Measurements from ENCODE around the gene ICAM4. TPM values are rescaled to one million over a fixed set of nuclear protein-coding genes. Genes with fewer than 3 reads are reported as not detected.

ICAM4 gene
- total and polyA plus RNA-seq, 2 donors from 2014 or later: 0.85 to 1.1 TPM

DNA sequence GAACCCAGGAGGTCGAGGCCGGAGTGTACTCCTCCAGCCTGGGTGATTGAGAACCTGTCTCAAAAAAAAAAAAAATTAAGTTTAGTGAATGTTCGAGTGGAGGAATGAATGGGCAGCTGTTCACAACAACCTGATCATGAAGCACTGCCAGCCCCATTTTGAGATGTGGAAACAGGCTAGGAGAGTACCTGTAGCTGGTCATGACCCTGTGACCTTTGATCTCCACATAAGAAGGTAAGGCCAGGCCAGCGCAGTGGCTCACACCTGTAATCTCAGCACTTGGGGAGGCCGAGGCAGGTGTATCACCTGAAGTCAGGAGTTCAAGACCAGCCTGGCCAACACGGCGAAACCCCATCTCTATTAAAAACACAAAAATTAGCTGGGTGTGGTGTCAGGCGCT is 39.0 kb downstream of the ICAM4 start:
- Histone ChIP-seq H3K36me3 (ENCODE audit: control insufficient read depth in 2 of 3, insufficient read depth in 3 of 3, low read length in 3 of 3) (peaks cover 8 to 37% (median 20%) of the 10 kb centered on the region in 3 donors), H3K4me3 (ENCODE audit: low read length in 3 of 3) (no peak overlapping the region), H3K4me1 (ENCODE audit: control insufficient read depth in 2 of 3, insufficient read depth in 2 of 3, low read depth in 1 of 3, low read length in 3 of 3) (no peaks in the 10 kb centered on the region), H3K9me3 (ENCODE audit: control insufficient read depth in 2 of 3, insufficient read depth in 1 of 3, low read length in 3 of 3) (no peaks in the 10 kb centered on the region), H3K27me3 (ENCODE audit: control insufficient read depth, insufficient read depth, low read length) (no peaks in the 10 kb centered on the region), H3K27ac (ENCODE audit: low read depth in 2 of 2, low read length in 2 of 2) (no peak overlapping the region), H3K9ac (ENCODE audit: low read length in 3 of 3) (no peak overlapping the region)
- DNase-seq (no peak), FAIRE-seq (no peak)
- TF ChIP-seq, protein P1, sequence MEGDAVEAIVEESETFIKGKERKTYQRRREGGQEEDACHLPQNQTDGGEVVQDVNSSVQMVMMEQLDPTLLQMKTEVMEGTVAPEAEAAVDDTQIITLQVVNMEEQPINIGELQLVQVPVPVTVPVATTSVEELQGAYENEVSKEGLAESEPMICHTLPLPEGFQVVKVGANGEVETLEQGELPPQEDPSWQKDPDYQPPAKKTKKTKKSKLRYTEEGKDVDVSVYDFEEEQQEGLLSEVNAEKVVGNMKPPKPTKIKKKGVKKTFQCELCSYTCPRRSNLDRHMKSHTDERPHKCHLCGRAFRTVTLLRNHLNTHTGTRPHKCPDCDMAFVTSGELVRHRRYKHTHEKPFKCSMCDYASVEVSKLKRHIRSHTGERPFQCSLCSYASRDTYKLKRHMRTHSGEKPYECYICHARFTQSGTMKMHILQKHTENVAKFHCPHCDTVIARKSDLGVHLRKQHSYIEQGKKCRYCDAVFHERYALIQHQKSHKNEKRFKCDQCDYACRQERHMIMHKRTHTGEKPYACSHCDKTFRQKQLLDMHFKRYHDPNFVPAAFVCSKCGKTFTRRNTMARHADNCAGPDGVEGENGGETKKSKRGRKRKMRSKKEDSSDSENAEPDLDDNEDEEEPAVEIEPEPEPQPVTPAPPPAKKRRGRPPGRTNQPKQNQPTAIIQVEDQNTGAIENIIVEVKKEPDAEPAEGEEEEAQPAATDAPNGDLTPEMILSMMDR (IDR thresholded peaks at IDR 0.05; ENCODE audit: borderline replicate concordance, extremely low read depth, insufficient read depth): no peak
- intact Hi-C loops (cut with DNase I): no loop called here

DNA sequence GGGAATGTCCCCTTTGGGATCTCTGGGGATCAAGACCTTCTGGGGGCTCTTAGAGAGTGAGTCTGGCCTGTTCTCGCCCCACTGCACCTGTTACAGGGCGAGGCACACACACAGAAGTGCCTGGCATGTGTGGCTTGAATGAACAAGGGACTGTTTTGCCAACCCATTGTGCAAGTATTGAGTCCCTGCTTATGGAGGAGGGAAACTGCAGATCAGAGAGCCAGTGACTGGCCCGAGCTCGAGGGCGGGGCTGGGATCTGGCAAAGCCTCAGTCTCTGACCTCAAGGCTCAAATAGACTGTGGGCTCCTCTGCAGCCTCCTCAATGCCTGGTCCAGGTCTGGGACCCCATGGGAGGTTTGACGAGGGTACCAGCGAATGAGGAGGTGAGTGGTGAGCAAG is 41.0 kb downstream of the ICAM4 start:
- no peak for FAIRE-seq
- Histone ChIP-seq H3K36me3 (ENCODE audit: control insufficient read depth in 2 of 3, insufficient read depth in 3 of 3, low read length in 3 of 3) (peaks cover 4 to 23% (median 14%) of the 10 kb centered on the region in 3 donors), H3K9me3 (ENCODE audit: control insufficient read depth in 2 of 3, insufficient read depth in 1 of 3, low read length in 3 of 3) (no peaks in the 10 kb centered on the region), H3K4me1 (ENCODE audit: control insufficient read depth in 2 of 3, insufficient read depth in 2 of 3, low read depth in 1 of 3, low read length in 3 of 3) (peaks cover 0 to 8% (median 6%) of the 10 kb centered on the region in 3 donors), H3K4me3 (ENCODE audit: low read length in 3 of 3) (no peak overlapping the region), H3K27ac (ENCODE audit: low read depth in 2 of 2, low read length in 2 of 2) (no peak overlapping the region), H3K9ac (ENCODE audit: low read length in 3 of 3) (no peak overlapping the region), H3K27me3 (ENCODE audit: control insufficient read depth, insufficient read depth, low read length) (no peaks in the 10 kb centered on the region)
- intact Hi-C loops (cut with DNase I): no loop called here
- DNase-seq: no peak
- TF ChIP-seq, protein P1 (IDR thresholded peaks at IDR 0.05; ENCODE audit: borderline replicate concordance, extremely low read depth, insufficient read depth): no peak

DNA sequence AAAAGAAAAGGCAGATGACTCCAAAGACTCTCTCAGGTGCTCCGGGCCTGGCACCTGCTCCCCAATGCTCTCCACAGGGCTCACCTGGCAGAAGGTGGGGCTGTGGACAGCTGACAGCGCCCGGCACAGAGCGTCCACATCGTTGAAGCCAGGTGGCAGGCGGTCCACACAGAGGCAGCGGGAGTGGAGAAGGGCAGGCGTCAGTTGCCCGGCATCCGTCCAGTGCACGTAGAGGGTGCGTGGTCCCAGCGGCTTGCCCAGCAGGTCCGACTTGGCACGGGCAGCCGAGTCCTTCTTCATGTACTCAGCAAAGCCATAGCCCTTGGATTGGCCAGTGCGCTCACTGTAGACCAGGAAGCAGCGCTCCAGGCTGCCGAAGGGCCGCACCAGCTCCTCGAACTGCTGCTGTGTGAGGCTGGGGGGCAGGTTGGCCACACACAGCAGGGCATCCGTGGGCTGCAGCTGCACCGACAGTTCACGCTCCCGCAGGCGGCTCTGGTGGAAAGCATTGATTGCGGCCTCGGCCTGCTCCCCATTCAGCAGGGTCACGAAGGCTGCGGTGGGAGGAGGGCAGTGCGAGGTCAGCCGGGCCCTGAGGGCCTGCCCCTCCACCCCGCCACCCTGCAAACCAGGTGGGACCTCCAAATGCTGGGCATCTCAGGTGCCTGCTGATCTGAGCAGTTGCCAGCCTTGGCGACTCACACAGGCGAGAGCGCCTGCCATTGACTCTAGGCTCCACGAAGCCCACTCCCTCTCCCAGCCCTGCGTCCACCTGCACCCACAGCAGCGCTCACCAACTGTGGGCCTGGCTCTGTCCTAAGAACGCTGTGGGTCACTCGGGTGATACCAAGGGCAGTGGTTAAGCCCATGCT is 42.0 kb downstream of the ICAM4 start:
- no peak for DNase-seq
- Histone ChIP-seq H3K27me3 (ENCODE audit: control insufficient read depth, insufficient read depth, low read length) (no peaks in the 10 kb centered on the region), H3K9me3 (ENCODE audit: control insufficient read depth in 2 of 3, insufficient read depth in 1 of 3, low read length in 3 of 3) (no peaks in the 10 kb centered on the region), H3K4me3 (ENCODE audit: low read length in 3 of 3) (no peak overlapping the region), H3K9ac (ENCODE audit: low read length in 3 of 3) (no peak overlapping the region), H3K36me3 (ENCODE audit: control insufficient read depth in 2 of 3, insufficient read depth in 3 of 3, low read length in 3 of 3) (peaks cover 4 to 23% (median 14%) of the 10 kb centered on the region in 3 donors), H3K27ac (ENCODE audit: low read depth in 2 of 2, low read length in 2 of 2) (no peak overlapping the region), H3K4me1 (ENCODE audit: control insufficient read depth in 2 of 3, insufficient read depth in 2 of 3, low read depth in 1 of 3, low read length in 3 of 3) (peaks cover 0 to 12% (median 6%) of the 10 kb centered on the region in 3 donors)
- no peak for FAIRE-seq
- TF ChIP-seq, protein P1 (IDR thresholded peaks at IDR 0.05; ENCODE audit: borderline replicate concordance, extremely low read depth, insufficient read depth): no peak
- intact Hi-C loops (cut with DNase I): no loop called here

All from kidney (tissue), 14 donors.